ENCODE data around the gene SLC2A13. TPM values are rescaled to one million over a fixed set of nuclear protein-coding genes. Genes with fewer than 3 reads are reported as not detected.

The SLC2A13 gene
- total and polyA plus RNA-seq, 2 donors (not counting 1 experiment from before 2014, with no cell fraction given) = 5.4 to 10.2 TPM

GRCh38 chr12:39946361-39947280, 159.3 kb downstream of the SLC2A13 start:
- H3K79me2 ChIP-seq (ENCODE audit: control insufficient read depth, insufficient read depth, low read length) = no peaks in the 10 kb centered on the region
- no peak overlapping the region for H3K4me2 ChIP-seq (ENCODE audit: extremely low read depth, insufficient read depth, low read length)

GRCh38 chr12:39937119-39937518, 168.8 kb downstream of the SLC2A13 start:
- Histone ChIP-seq H3K79me2 (ENCODE audit: control insufficient read depth, insufficient read depth, low read length) (no peaks in the 10 kb centered on the region), H3K27me3 (ENCODE audit: control insufficient read depth, insufficient read depth, low read length) (no peaks in the 10 kb centered on the region), H3K4me3 (replicated peaks in 1 of 4; ENCODE audit: control extremely low read depth in 1 of 4, insufficient read depth in 1 of 4, low read depth in 3 of 4, low read length in 4 of 4) (no peak overlapping the region), H3K9me3 (ENCODE audit: control insufficient read depth, insufficient read depth, low read depth, low read length) (no peaks in the 10 kb centered on the region), H3K4me1 (ENCODE audit: control insufficient read depth, extremely low read depth, insufficient read depth, low read length) (no peaks in the 10 kb centered on the region), H2AFZ (ENCODE audit: low read length) (no peak overlapping the region), H3K36me3 (ENCODE audit: control insufficient read depth, insufficient read depth, low read length) (no peaks in the 10 kb centered on the region), H3K27ac (ENCODE audit: insufficient read depth, low read length) (no peak overlapping the region), H3K4me2 (ENCODE audit: extremely low read depth, insufficient read depth, low read length) (no peak overlapping the region), H3K9ac (ENCODE audit: insufficient read depth, low read length) (no peak overlapping the region), H4K20me1 (ENCODE audit: control insufficient read depth, extremely low read depth, insufficient read depth, low read length) (no peaks in the 10 kb centered on the region)
- no peak for DNase-seq (ENCODE audit: low read depth in 2 of 2)
- no peak for TF ChIP-seq EZH2 (IDR thresholded peaks at IDR 0.05; ENCODE audit: low read length, missing control alignments)
- TF ChIP-seq, protein P1, sequence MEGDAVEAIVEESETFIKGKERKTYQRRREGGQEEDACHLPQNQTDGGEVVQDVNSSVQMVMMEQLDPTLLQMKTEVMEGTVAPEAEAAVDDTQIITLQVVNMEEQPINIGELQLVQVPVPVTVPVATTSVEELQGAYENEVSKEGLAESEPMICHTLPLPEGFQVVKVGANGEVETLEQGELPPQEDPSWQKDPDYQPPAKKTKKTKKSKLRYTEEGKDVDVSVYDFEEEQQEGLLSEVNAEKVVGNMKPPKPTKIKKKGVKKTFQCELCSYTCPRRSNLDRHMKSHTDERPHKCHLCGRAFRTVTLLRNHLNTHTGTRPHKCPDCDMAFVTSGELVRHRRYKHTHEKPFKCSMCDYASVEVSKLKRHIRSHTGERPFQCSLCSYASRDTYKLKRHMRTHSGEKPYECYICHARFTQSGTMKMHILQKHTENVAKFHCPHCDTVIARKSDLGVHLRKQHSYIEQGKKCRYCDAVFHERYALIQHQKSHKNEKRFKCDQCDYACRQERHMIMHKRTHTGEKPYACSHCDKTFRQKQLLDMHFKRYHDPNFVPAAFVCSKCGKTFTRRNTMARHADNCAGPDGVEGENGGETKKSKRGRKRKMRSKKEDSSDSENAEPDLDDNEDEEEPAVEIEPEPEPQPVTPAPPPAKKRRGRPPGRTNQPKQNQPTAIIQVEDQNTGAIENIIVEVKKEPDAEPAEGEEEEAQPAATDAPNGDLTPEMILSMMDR (conservative IDR thresholded peaks at IDR 0.05 in 1 of 2, IDR thresholded peaks at IDR 0.05 in 1 of 2; ENCODE audit: low read depth in 1 of 2, low read length in 2 of 2) = no peak

More at GRCh38 chr12:39946361-39947280, 159.3 kb downstream of the SLC2A13 start:
- H3K27ac ChIP-seq (ENCODE audit: insufficient read depth, low read length) = no peak overlapping the region
- no peaks in the 10 kb centered on the region for H3K9me3 ChIP-seq (ENCODE audit: control insufficient read depth, insufficient read depth, low read depth, low read length)
- H3K36me3 ChIP-seq (ENCODE audit: control insufficient read depth, insufficient read depth, low read length) = no peaks in the 10 kb centered on the region
- H3K9ac ChIP-seq (ENCODE audit: insufficient read depth, low read length) = no peak overlapping the region
- no peak overlapping the region for H3K4me3 ChIP-seq (replicated peaks in 1 of 4; ENCODE audit: control extremely low read depth in 1 of 4, insufficient read depth in 1 of 4, low read depth in 3 of 4, low read length in 4 of 4)
- no peaks in the 10 kb centered on the region for H3K4me1 ChIP-seq (ENCODE audit: control insufficient read depth, extremely low read depth, insufficient read depth, low read length)
- DNase-seq (ENCODE audit: low read depth in 2 of 2) = no peak
- H2AFZ ChIP-seq (ENCODE audit: low read length) = no peak overlapping the region
- TF ChIP-seq EZH2 (IDR thresholded peaks at IDR 0.05; ENCODE audit: low read length, missing control alignments) = no peak
- TF ChIP-seq, protein P1 (conservative IDR thresholded peaks at IDR 0.05 in 1 of 2, IDR thresholded peaks at IDR 0.05 in 1 of 2; ENCODE audit: low read depth in 1 of 2, low read length in 2 of 2) = no peak
- no peaks in the 10 kb centered on the region for H4K20me1 ChIP-seq (ENCODE audit: control insufficient read depth, extremely low read depth, insufficient read depth, low read length)
- no peaks in the 10 kb centered on the region for H3K27me3 ChIP-seq (ENCODE audit: control insufficient read depth, insufficient read depth, low read length)

GRCh38 chr12:39935839-39936238, 170.0 kb downstream of the SLC2A13 start:
- Histone ChIP-seq H3K27me3 (ENCODE audit: control insufficient read depth, insufficient read depth, low read length) (no peaks in the 10 kb centered on the region), H3K4me3 (replicated peaks in 1 of 4; ENCODE audit: control extremely low read depth in 1 of 4, insufficient read depth in 1 of 4, low read depth in 3 of 4, low read length in 4 of 4) (no peak overlapping the region), H4K20me1 (ENCODE audit: control insufficient read depth, extremely low read depth, insufficient read depth, low read length) (no peaks in the 10 kb centered on the region), H3K27ac (ENCODE audit: insufficient read depth, low read length) (no peak overlapping the region), H3K9me3 (ENCODE audit: control insufficient read depth, insufficient read depth, low read depth, low read length) (no peaks in the 10 kb centered on the region), H3K36me3 (ENCODE audit: control insufficient read depth, insufficient read depth, low read length) (no peaks in the 10 kb centered on the region), H3K79me2 (ENCODE audit: control insufficient read depth, insufficient read depth, low read length) (no peaks in the 10 kb centered on the region), H3K4me2 (ENCODE audit: extremely low read depth, insufficient read depth, low read length) (no peak overlapping the region), H3K4me1 (ENCODE audit: control insufficient read depth, extremely low read depth, insufficient read depth, low read length) (no peaks in the 10 kb centered on the region), H3K9ac (ENCODE audit: insufficient read depth, low read length) (no peak overlapping the region), H2AFZ (ENCODE audit: low read length) (no peak overlapping the region)
- DNase-seq (ENCODE audit: low read depth in 2 of 2) = no peak
- TF ChIP-seq, protein P1 (conservative IDR thresholded peaks at IDR 0.05 in 1 of 2, IDR thresholded peaks at IDR 0.05 in 1 of 2; ENCODE audit: low read depth in 1 of 2, low read length in 2 of 2) = no peak
- TF ChIP-seq EZH2 (IDR thresholded peaks at IDR 0.05; ENCODE audit: low read length, missing control alignments) = no peak
